ENCODE data around the gene KRTAP19-5. TPM values are rescaled to one million over a fixed set of nuclear protein-coding genes. Genes with fewer than 3 reads are reported as not detected.
A peak's percentile ranks its signal among the peaks of the same experiment; 100 is the strongest.
"Not testable (repeated sequence)": the region's sequence is repeated elsewhere in the genome, so short reads cannot be mapped to it uniquely, and the experiment has no call there.

Gene KRTAP19-5
- not detected for total RNA-seq

DNA sequence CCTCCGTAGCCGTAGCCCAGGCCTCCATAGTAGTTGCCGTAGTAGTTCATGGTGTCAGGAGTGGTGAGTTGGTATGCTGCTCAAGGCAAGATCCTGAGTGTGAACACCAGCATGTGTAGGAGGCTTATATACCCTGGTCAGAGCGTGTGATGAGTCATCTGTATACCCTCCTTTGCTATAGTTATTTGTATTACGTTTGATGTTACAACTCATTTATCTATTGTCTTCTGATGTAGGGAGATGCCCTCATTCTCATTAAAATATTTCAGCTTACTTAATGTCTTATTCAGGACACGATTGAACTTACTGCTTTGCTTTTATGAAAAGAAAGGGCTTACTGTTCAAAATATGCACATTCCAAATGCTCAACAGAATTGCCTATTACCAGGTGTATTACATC, at the start of gene KRTAP19-5:
KRTAP19-5 (minus strand) TSS at position 101 of the 400 bp plus-strand sequence; CDS start at position 50, 51 bp downstream.
- Histone ChIP-seq H3K4me3 (no peak within 1 kb of the TSS), H3K27ac (no peak within 1 kb of the TSS), H3K9me3 (no peaks in the 10 kb centered on the region), H3K4me1 (no peaks in the 10 kb centered on the region), H3K36me3 (replicated peaks in 1 of 2; ENCODE audit: insufficient read depth in 1 of 2, low read depth in 2 of 2) (no peaks in the 10 kb centered on the region), H3K27me3 (no peaks in the 10 kb centered on the region)
- DNase-seq (no peak), ATAC-seq (no peak)
- WGBS, 2 donors, result 61 to 66% methylated on average over 6 of the region's 6 CpGs
- TF ChIP-seq, protein P1, sequence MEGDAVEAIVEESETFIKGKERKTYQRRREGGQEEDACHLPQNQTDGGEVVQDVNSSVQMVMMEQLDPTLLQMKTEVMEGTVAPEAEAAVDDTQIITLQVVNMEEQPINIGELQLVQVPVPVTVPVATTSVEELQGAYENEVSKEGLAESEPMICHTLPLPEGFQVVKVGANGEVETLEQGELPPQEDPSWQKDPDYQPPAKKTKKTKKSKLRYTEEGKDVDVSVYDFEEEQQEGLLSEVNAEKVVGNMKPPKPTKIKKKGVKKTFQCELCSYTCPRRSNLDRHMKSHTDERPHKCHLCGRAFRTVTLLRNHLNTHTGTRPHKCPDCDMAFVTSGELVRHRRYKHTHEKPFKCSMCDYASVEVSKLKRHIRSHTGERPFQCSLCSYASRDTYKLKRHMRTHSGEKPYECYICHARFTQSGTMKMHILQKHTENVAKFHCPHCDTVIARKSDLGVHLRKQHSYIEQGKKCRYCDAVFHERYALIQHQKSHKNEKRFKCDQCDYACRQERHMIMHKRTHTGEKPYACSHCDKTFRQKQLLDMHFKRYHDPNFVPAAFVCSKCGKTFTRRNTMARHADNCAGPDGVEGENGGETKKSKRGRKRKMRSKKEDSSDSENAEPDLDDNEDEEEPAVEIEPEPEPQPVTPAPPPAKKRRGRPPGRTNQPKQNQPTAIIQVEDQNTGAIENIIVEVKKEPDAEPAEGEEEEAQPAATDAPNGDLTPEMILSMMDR (IDR thresholded peaks at IDR 0.05), result no peak
- TF ChIP-seq POLR2A (IDR thresholded peaks at IDR 0.05), result no peak
- intact Hi-C loops (cut with DNase I), result no loop called here

DNA sequence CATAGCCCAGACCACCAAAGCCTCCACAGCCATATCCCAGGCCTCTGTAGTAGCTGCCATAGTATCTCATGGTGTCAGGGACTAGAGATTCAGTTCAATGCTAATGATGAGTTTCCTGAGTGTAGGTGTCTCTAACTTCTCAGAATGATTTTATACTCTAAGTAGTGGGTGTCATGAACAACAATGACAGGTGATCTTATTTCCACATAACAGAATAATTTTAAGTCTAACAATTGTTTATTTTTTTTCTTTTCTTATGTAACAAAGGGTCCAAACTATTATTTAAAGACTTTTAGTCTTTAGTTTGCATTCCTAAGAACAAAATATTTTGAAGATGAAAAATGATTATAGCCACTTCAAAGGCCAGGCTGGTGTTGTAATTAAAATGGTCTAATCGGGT, 39.8 kb upstream of the KRTAP19-5 start, which contains the start of gene KRTAP19-6:
KRTAP19-6 (minus strand) TSS at position 101 of the 400 bp plus-strand sequence; CDS start at position 70, 31 bp downstream.
- ATAC-seq (no peak), DNase-seq (no peak)
- Histone ChIP-seq H3K27ac (no peak within 1 kb of the TSS), H3K4me3 (no peak within 1 kb of the TSS), H3K27me3 (no peaks in the 10 kb centered on the region), H3K9me3 (no peaks in the 10 kb centered on the region), H3K36me3 (replicated peaks in 1 of 2; ENCODE audit: insufficient read depth in 1 of 2, low read depth in 2 of 2) (no peaks in the 10 kb centered on the region), H3K4me1 (no peaks in the 10 kb centered on the region)
- intact Hi-C loops (cut with DNase I), result no loop called here
- 52 to 60% methylated on average over 1 of the region's 1 CpG for WGBS, 2 donors
- TF ChIP-seq POLR2A (IDR thresholded peaks at IDR 0.05), result no peak
- TF ChIP-seq, protein P1 (IDR thresholded peaks at IDR 0.05), result no peak

DNA sequence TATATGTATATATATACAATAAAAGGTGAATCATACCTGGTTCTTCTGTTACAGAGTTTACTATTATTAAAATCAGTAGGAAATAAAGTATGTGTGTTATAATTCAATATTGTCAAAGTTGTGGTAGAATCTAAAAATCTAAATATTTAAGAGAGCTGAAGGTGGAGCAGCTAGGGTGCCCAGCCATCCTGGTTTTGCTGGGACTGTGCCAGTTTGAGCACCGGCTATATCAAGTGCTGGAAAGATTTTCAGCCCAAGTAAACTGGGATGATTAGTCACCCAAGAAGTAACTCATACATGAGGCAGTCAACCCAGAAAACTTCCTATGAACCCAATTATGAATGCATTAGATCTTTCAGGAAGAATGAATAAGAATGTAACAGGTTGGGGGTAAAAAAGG, 16.9 kb upstream of the KRTAP19-5 start:
- no peak for DNase-seq
- Histone ChIP-seq H3K4me1 (no peaks in the 10 kb centered on the region), H3K36me3 (replicated peaks in 1 of 2; ENCODE audit: insufficient read depth in 1 of 2, low read depth in 2 of 2) (no peaks in the 10 kb centered on the region), H3K4me3 (no peak overlapping the region), H3K27ac (no peak overlapping the region), H3K9me3 (no peaks in the 10 kb centered on the region), H3K27me3 (no peaks in the 10 kb centered on the region)
- TF ChIP-seq, protein P1 (IDR thresholded peaks at IDR 0.05), result no peak
- TF ChIP-seq POLR2A (IDR thresholded peaks at IDR 0.05), result no peak
- intact Hi-C loops (cut with DNase I), result no loop called here
- 56 to 68% methylated on average over 1 of the region's 1 CpG for WGBS, 2 donors
- no peak for ATAC-seq

DNA sequence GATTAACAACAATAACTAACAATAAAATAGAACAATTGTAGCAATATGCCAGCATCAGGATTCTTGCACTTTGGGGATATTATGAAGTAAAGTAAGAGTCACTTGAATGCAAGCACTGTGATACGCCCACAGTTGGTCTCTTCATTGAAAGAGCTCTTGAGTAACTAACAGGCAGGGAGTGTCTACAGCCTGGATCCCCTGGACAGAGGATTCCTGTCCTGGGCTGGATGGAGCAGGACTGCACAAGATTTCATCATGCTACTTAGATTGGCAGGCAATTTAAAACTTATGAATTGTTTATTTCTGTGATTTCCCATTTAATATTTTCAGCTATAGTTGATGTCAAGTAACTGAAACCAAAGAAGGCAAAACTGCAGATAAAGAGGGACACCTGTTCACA, 13.7 kb upstream of the KRTAP19-5 start:
- ATAC-seq, result no peak
- no peak overlapping the region for H3K27ac ChIP-seq
- no peaks in the 10 kb centered on the region for H3K27me3 ChIP-seq
- WGBS, 2 donors, result 67 to 71% methylated on average over 1 of the region's 1 CpG
- DNase-seq, result no peak
- H3K4me1 ChIP-seq, result no peaks in the 10 kb centered on the region
- no peaks in the 10 kb centered on the region for H3K9me3 ChIP-seq
- H3K4me3 ChIP-seq, result no peak overlapping the region
- no peak for TF ChIP-seq POLR2A (IDR thresholded peaks at IDR 0.05)
- TF ChIP-seq, protein P1 (IDR thresholded peaks at IDR 0.05), result no peak
- intact Hi-C loops (cut with DNase I), result no loop called here
- H3K36me3 ChIP-seq (replicated peaks in 1 of 2; ENCODE audit: insufficient read depth in 1 of 2, low read depth in 2 of 2), result no peaks in the 10 kb centered on the region

DNA sequence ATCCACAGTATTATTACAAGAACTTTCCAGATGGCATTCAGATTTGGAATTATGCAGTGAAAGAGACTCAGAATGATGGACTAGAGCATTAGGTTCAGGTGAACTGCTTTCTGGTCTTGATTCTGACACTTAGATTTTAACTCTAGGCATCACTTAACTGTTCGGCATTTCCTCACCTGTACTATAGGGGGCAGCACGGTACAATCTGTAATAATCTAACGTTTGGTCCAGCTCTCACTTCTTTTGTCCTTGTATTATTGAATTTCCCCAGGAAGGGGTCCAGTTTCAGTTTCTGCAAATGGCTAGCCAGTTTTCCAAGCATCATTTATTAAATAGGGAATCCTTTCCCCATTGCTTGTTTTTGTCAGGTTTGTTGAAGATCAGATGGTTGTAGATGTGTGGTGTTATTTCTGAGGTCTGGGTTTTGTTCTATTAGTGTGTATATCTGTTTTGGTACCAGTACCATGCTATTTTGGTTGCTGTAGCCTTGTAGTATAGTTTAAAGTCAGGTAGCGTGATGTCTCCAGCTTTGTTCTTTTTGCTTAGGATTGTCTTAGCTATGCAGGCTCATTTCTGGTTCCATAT, 3.8 kb upstream of the KRTAP19-5 start:
- H3K36me3 ChIP-seq (replicated peaks in 1 of 2; ENCODE audit: insufficient read depth in 1 of 2, low read depth in 2 of 2); ATAC-seq; H3K4me3 ChIP-seq; H3K4me1 ChIP-seq; H3K27me3 ChIP-seq; H3K27ac ChIP-seq; intact Hi-C loops (cut with DNase I); H3K9me3 ChIP-seq: not testable (repeated sequence)
- TF ChIP-seq, protein P1 (IDR thresholded peaks at IDR 0.05), result peak in 5 of 7 experiments; percentile 28 to 61 (median 46)
- 16 to 18% methylated on average over 4 of the region's 4 CpGs for WGBS, 2 donors
- peak in 3 of 4 donors; percentile 13 to 49 (median 24) for DNase-seq

Measured in body of pancreas (tissue), 4 donors.